HG03342 (cell line): Measurements from ENCODE around the gene LTN1.
"Not testable (repeated sequence)": the region's sequence is repeated elsewhere in the genome, so short reads cannot be mapped to it uniquely, and the experiment has no call there.

Source experiments
- ATAC-seq: cut with Tn5 transposase; IDR thresholded peaks from one replicate; pipeline ENCODE4 v1.9.1; 2021; ENCODE audit warnings: mild to moderate bottlenecking, moderate library complexity; ENCODE audit not compliant: unreplicated experiment

LTN1 gene

GRCh38 chr21:28936036-28936435 lies 56.6 kb downstream of the LTN1 start:
- no peak for ATAC-seq

GRCh38 chr21:28932717-28933116 lies 60.0 kb downstream of the LTN1 start:
- ATAC-seq: no peak

- ATAC-seq: not testable (repeated sequence)
Measured at GRCh38 chr21:28931708-28932372, 60.8 kb downstream of the LTN1 start.

- ATAC-seq: no peak
Measured at GRCh38 chr21:28928578-28929420, 63.9 kb downstream of the LTN1 start.

- ATAC-seq: no peak
Measured at GRCh38 chr21:28927130-28927529, 65.5 kb downstream of the LTN1 start.

GRCh38 chr21:28923439-28923975 lies 69.2 kb downstream of the LTN1 start:
- no peak for ATAC-seq

GRCh38 chr21:28922368-28922767 lies 70.3 kb downstream of the LTN1 start:
- no peak for ATAC-seq

- ATAC-seq: no peak
Measured at GRCh38 chr21:28916150-28916893, 76.4 kb downstream of the LTN1 start.

- ATAC-seq: no peak
Measured at GRCh38 chr21:28913071-28913470, 79.6 kb downstream of the LTN1 start.

- ATAC-seq: no peak
Measured at GRCh38 chr21:28910280-28910887, 82.3 kb downstream of the LTN1 start.

GRCh38 chr21:28908351-28908750 lies 84.3 kb downstream of the LTN1 start:
- ATAC-seq: no peak

GRCh38 chr21:28906841-28907240 lies 85.8 kb downstream of the LTN1 start:
- no peak for ATAC-seq

- ATAC-seq: no peak
Measured at GRCh38 chr21:28906236-28906635, 86.4 kb downstream of the LTN1 start.

- no peak for ATAC-seq
Measured at GRCh38 chr21:28904961-28905435, 87.7 kb downstream of the LTN1 start.

GRCh38 chr21:28903448-28903847 lies 89.2 kb downstream of the LTN1 start:
- no peak for ATAC-seq

- no peak for ATAC-seq
Measured at GRCh38 chr21:28900481-28900880, 92.2 kb downstream of the LTN1 start.

- ATAC-seq: no peak
Measured at GRCh38 chr21:28899744-28900143, 92.9 kb downstream of the LTN1 start.

GRCh38 chr21:28899220-28899619 lies 93.5 kb downstream of the LTN1 start:
- ATAC-seq: no peak

- ATAC-seq: no peak
Measured at GRCh38 chr21:28893687-28894086, 99.0 kb downstream of the LTN1 start.

- ATAC-seq: no peak
Measured at GRCh38 chr21:28892199-28893111, 100.2 kb downstream of the LTN1 start.
